HEK293 (cell line): ENCODE results near the gene SSPN.

Experiments
- CTCF ChIP-seq: fragments of 450-650 bp; formaldehyde crosslinking; IDR thresholded peaks from 2 replicates; pipeline ENCODE4 v1.5.1; 2016; ENCODE audit warnings: missing biosample characterization, missing genetic modification characterization
- ZBTB11 ChIP-seq: fragments of 450-650 bp; formaldehyde crosslinking; conservative IDR thresholded peaks from 2 replicates; pipeline ENCODE4 v1.5.1; 2016; ENCODE audit warnings: low read depth, missing biosample characterization, missing genetic modification characterization
- ZNF121 ChIP-seq: fragments of 450-650 bp; formaldehyde crosslinking; IDR thresholded peaks from 2 replicates; pipeline ENCODE4 v1.5.1; 2016; ENCODE audit warnings: missing biosample characterization, missing genetic modification characterization
- ZNF175 ChIP-seq: fragments of 450-650 bp; formaldehyde crosslinking; IDR thresholded peaks from 2 replicates; pipeline ENCODE4 v1.5.1; 2016; ENCODE audit warnings: missing biosample characterization, missing genetic modification characterization
- ZNF280C ChIP-seq: fragments of 450-650 bp; formaldehyde crosslinking; IDR thresholded peaks from 2 replicates; pipeline ENCODE4 v1.5.1; 2016; ENCODE audit warnings: missing biosample characterization, missing genetic modification characterization
- ZNF501 ChIP-seq: fragments of 450-650 bp; formaldehyde crosslinking; IDR thresholded peaks from 2 replicates; pipeline ENCODE4 v1.5.1; 2016; ENCODE audit warnings: missing biosample characterization, missing genetic modification characterization
- ZNF707 ChIP-seq: fragments of 450-650 bp; formaldehyde crosslinking; IDR thresholded peaks from 2 replicates; pipeline ENCODE4 v1.5.1; 2016; ENCODE audit warnings: missing biosample characterization, missing genetic modification characterization

- TF ChIP-seq CTCF (tag by site-specific recombination): no peak
- TF ChIP-seq ZNF175 (tag by site-specific recombination): no peak
- no peak for TF ChIP-seq ZNF280C
- no peak for TF ChIP-seq ZNF501
- TF ChIP-seq ZBTB11: no peak
- no peak for TF ChIP-seq ZNF707 (tag by site-specific recombination)
- no peak for TF ChIP-seq ZNF121 (tag by site-specific recombination)
Observed at GRCh38 chr12:26164118-26164517, 31.3 kb upstream of the SSPN start.
